SH-SY5Y (cell line): ENCODE measurements around the gene PEA15.

Experiments
- GATA2 ChIP-seq: IDR thresholded peaks from 2 replicates; pipeline ENCODE4 v1.6.1; 2011; ENCODE audit warnings: mild to moderate bottlenecking, low read depth, low read length
- GATA3 ChIP-seq: IDR thresholded peaks from 2 replicates; pipeline ENCODE4 v1.6.1; 2011; ENCODE audit warnings: low read depth, mild to moderate bottlenecking, low read length, moderate library complexity

- TF ChIP-seq GATA3: no peak
- TF ChIP-seq GATA2: no peak
Observed at GRCh38 chr1:160193091-160193819, 11.9 kb upstream of the PEA15 start.
